ENCODE data around the gene SLC27A1. TPM values are rescaled to one million over a fixed set of nuclear protein-coding genes. Genes with fewer than 3 reads are reported as not detected.

The SLC27A1 gene
- total RNA-seq, 1 donor from 2014 or later = 15.5 TPM

DNA sequence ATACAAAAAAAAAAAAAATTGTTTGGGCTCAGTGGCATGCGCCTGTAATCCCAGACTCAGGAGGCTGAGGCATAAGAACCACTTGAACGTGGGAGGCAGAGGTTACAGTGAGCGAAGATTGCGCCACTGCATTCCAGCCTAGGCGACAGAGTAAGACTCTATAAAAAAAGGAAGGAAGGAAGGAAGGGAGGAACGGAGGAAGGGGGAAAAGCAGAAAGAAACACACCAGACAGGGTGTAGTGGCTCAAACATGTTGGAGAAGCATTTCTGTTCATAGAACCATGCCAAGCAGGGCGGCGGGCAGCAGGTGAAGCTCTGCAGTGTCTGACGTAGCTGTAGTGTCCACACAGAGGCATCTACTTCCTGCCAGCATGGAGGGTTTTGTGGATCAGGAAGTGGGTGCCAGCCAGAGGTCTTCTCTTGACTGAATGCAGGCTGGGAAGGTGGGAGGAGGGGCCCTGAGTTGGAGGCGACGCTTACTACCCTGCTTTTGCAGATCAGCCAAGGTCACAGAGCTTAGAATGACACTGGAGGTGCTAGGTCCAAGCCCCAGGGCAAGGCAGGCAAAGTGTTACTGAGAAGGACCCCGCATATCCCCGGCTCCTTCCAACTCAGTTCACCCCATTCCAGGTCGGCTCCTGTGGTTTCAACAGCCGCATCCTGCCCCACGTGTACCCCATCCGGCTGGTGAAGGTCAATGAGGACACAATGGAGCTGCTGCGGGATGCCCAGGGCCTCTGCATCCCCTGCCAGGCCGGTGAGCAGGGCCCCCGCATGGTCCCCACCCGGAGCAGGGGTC, 29.5 kb downstream of the SLC27A1 start:
- TF ChIP-seq CTCF (conservative IDR thresholded peaks at IDR 0.05) = no peak
- H3K27me3 Mint-ChIP-seq = no peaks in the 10 kb centered on the region
- peaks cover 20% of the 10 kb centered on the region for H3K4me1 Mint-ChIP-seq (ENCODE audit: unreplicated experiment)
- H3K36me3 Mint-ChIP-seq = no peaks in the 10 kb centered on the region
- no peaks in the 10 kb centered on the region for H3K9me3 Mint-ChIP-seq
- no peak overlapping the region for H3K27ac Mint-ChIP-seq
- no peak overlapping the region for H3K4me3 Mint-ChIP-seq
- DNase-seq (ENCODE audit: extremely low spot score, unreplicated experiment) = no peak

DNA sequence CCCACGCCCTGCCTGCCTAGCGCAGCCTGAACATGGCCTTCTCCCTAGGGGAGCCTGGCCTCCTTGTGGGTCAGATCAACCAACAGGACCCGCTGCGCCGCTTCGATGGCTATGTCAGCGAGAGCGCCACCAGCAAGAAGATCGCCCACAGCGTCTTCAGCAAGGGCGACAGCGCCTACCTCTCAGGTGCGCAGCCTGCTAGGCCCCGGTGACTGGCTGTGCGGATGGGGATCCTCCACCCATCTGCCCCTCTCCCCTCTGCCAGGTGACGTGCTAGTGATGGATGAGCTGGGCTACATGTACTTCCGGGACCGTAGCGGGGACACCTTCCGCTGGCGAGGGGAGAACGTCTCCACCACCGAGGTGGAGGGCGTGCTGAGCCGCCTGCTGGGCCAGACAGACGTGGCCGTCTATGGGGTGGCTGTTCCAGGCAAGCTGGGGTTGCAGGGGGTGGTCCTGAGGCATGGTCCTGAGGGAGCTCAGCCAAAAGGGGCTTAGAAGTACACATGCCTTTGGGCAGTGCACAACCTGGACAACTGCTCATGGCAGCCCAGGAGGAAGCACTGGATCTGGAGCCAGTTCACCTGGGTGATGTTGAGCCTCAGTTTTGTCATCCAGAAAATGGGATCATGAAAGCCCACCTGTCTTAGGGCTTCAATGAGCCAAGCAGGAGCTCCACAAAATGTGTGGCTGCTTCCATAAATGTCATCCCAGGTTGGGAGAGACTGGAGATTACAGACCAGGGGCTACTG, 30.3 kb downstream of the SLC27A1 start:
- no peaks in the 10 kb centered on the region for H3K27me3 Mint-ChIP-seq
- no peaks in the 10 kb centered on the region for H3K9me3 Mint-ChIP-seq
- no peak overlapping the region for H3K27ac Mint-ChIP-seq
- TF ChIP-seq CTCF (conservative IDR thresholded peaks at IDR 0.05) = no peak
- no peak for DNase-seq (ENCODE audit: extremely low spot score, unreplicated experiment)
- peaks cover 20% of the 10 kb centered on the region for H3K4me1 Mint-ChIP-seq (ENCODE audit: unreplicated experiment)
- H3K36me3 Mint-ChIP-seq = no peaks in the 10 kb centered on the region
- no peak overlapping the region for H3K4me3 Mint-ChIP-seq

GRCh38 chr19:17503240-17503639, 32.9 kb downstream of the SLC27A1 start:
- no peak overlapping the region for H3K4me3 Mint-ChIP-seq
- H3K27ac Mint-ChIP-seq = no peak overlapping the region
- no peaks in the 10 kb centered on the region for H3K27me3 Mint-ChIP-seq
- H3K9me3 Mint-ChIP-seq = no peaks in the 10 kb centered on the region
- H3K36me3 Mint-ChIP-seq = peaks cover 6% of the 10 kb centered on the region
- H3K4me1 Mint-ChIP-seq (ENCODE audit: unreplicated experiment) = peaks cover 17% of the 10 kb centered on the region
- DNase-seq (ENCODE audit: extremely low spot score, unreplicated experiment) = no peak
- no peak for TF ChIP-seq CTCF (conservative IDR thresholded peaks at IDR 0.05)

DNA sequence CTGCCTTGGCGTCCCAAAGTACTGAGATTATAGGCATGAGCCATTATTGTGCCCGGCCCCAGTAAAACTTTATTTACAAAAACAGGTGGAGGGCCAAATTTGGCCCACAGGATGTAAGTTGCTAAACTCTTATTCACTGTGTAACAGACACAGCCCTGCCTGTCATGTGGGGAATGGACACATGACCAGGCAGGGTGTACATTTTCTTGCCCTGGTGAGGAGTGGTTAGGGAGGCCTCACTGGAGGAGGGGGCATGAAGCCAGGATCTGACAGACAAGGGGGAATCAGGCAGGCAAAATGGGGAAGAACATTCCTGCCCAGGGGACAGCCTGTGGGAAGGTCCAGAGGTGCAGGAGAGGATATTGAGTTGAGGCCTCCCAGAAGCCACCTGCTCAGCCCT, 33.7 kb downstream of the SLC27A1 start:
- H3K4me1 Mint-ChIP-seq (ENCODE audit: unreplicated experiment) = peaks cover 10% of the 10 kb centered on the region
- no peak for DNase-seq (ENCODE audit: extremely low spot score, unreplicated experiment)
- TF ChIP-seq CTCF (conservative IDR thresholded peaks at IDR 0.05) = no peak
- no peaks in the 10 kb centered on the region for H3K27me3 Mint-ChIP-seq
- H3K9me3 Mint-ChIP-seq = no peaks in the 10 kb centered on the region
- no peak overlapping the region for H3K4me3 Mint-ChIP-seq
- no peak overlapping the region for H3K27ac Mint-ChIP-seq
- peaks cover 6% of the 10 kb centered on the region for H3K36me3 Mint-ChIP-seq

DNA sequence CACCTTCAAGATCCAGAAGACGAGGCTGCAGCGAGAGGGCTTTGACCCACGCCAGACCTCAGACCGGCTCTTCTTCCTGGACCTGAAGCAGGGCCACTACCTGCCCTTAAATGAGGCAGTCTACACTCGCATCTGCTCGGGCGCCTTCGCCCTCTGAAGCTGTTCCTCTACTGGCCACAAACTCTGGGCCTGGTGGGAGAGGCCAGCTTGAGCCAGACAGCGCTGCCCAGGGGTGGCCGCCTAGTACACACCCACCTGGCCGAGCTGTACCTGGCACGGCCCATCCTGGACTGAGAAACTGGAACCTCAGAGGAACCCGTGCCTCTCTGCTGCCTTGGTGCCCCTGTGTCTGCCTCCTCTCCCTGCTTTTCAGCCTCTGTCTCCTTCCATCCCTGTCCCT, 34.1 kb downstream of the SLC27A1 start:
- Mint-ChIP-seq H3K4me1 (ENCODE audit: unreplicated experiment) (peaks cover 8% of the 10 kb centered on the region), H3K36me3 (peaks cover 6% of the 10 kb centered on the region), H3K4me3 (no peak overlapping the region), H3K9me3 (no peaks in the 10 kb centered on the region), H3K27me3 (no peaks in the 10 kb centered on the region), H3K27ac (no peak overlapping the region)
- DNase-seq (ENCODE audit: extremely low spot score, unreplicated experiment) = no peak
- no peak for TF ChIP-seq CTCF (conservative IDR thresholded peaks at IDR 0.05)
